HEK293 (cell line): ENCODE data around the gene OSTM1.
A peak's percentile ranks its signal among the peaks of the same experiment; 100 is the strongest.

Experiments
- CTCF ChIA-PET: fragments of 350-600 bp; formaldehyde crosslinking; extraction: SDS; loops from one replicate; lab custom pipeline; 2021; ENCODE audit warnings: antibody characterized with exemption; lab: Yijun Ruan, JAX
- POLR2A ChIA-PET: fragments of 300-600 bp; formaldehyde crosslinking; extraction: SDS; loops from one replicate; lab custom pipeline; 2020; ENCODE audit warnings: antibody characterized with exemption, inconsistent platforms; lab: Yijun Ruan, JAX
- H3K27ac ChIP-seq: fragments of 200-500 bp; sonication (Bioruptor generic); 2 replicates; pipeline ENCODE4 v1.5.1; 2014; ENCODE audit warnings: low read depth, low read length, control low read depth, inconsistent platforms; ENCODE audit errors: extremely low read depth
- H3K36me3 ChIP-seq, 2 experiments: fragments of 200-500 bp in 1 of 2; sonication (Bioruptor generic) in 1 of 2; 1 replicate in 1 of 2; 2 replicates in 1 of 2; pipeline ENCODE4 v1.5.1; 2014 to 2017; ENCODE audit warnings: inconsistent platforms in 2 of 2, low read length in 2 of 2; ENCODE audit not compliant: control insufficient read depth in 2 of 2, insufficient read depth in 1 of 2
- H3K4me1 ChIP-seq: fragments of 200-500 bp; sonication (Bioruptor generic); 2 replicates; pipeline ENCODE4 v1.5.1; 2014; ENCODE audit warnings: mild to moderate bottlenecking, low read length, inconsistent platforms; ENCODE audit not compliant: control insufficient read depth, insufficient read depth
- H3K4me3 ChIP-seq: 2 replicates; pipeline ENCODE4 v1.5.1; 2011; ENCODE audit warnings: low read depth, mild to moderate bottlenecking, control low read depth, low read length, moderate library complexity
- H3K9me3 ChIP-seq: fragments of 200-500 bp; sonication (Bioruptor generic); 2 replicates; pipeline ENCODE4 v1.5.1; 2014; ENCODE audit warnings: low read depth, low read length, inconsistent platforms; ENCODE audit not compliant: control insufficient read depth, insufficient read depth
- CTCF ChIP-seq: fragments of 450-650 bp; formaldehyde crosslinking; IDR thresholded peaks from 2 replicates; pipeline ENCODE4 v1.5.1; 2016; ENCODE audit warnings: missing biosample characterization, missing genetic modification characterization
- GLIS1 ChIP-seq: fragments of 450-650 bp; formaldehyde crosslinking; IDR thresholded peaks from 2 replicates; pipeline ENCODE4 v1.5.1; 2016; ENCODE audit warnings: missing biosample characterization, missing genetic modification characterization
- HOXD13 ChIP-seq: sonication (generic); formaldehyde crosslinking; IDR thresholded peaks from 2 replicates; pipeline ENCODE4 v1.8.0; 2022; ENCODE audit warnings: missing genetic modification reagents, borderline replicate concordance
- IKZF3 ChIP-seq: fragments of 450-650 bp; IDR thresholded peaks from 2 replicates; pipeline ENCODE4 v1.5.0; 2018; ENCODE audit warnings: missing biosample characterization, mild to moderate bottlenecking, missing genetic modification characterization, moderate library complexity
- KLF17 ChIP-seq: fragments of 450-650 bp; formaldehyde crosslinking; IDR thresholded peaks from 2 replicates; pipeline ENCODE4 v1.5.1; 2016; ENCODE audit warnings: missing biosample characterization, missing genetic modification characterization
- PBX3 ChIP-seq: sonication (generic); formaldehyde crosslinking; IDR thresholded peaks from 2 replicates; pipeline ENCODE4 v1.8.1; 2022; ENCODE audit warnings: mild to moderate bottlenecking, moderate library complexity, missing genetic modification reagents
- PRDM4 ChIP-seq: fragments of 450-650 bp; formaldehyde crosslinking; IDR thresholded peaks from 2 replicates; pipeline ENCODE4 v1.5.1; 2017; ENCODE audit warnings: missing biosample characterization, missing genetic modification characterization
- SALL2 ChIP-seq: fragments of 450-650 bp; formaldehyde crosslinking; IDR thresholded peaks from 2 replicates; pipeline ENCODE4 v1.5.0; 2017; ENCODE audit warnings: missing biosample characterization, mild to moderate bottlenecking, missing genetic modification characterization, borderline replicate concordance
- SETDB1 ChIP-seq: IDR thresholded peaks from one replicate; pipeline ENCODE4 v1.6.1; 2017; ENCODE audit warnings: mild to moderate bottlenecking, low read length, moderate library complexity, mixed read lengths; ENCODE audit not compliant: insufficient read length
- ZBTB17 ChIP-seq: fragments of 450-650 bp; formaldehyde crosslinking; IDR thresholded peaks from 2 replicates; pipeline ENCODE4 v1.5.1; 2016; ENCODE audit warnings: missing biosample characterization, missing genetic modification characterization
- ZBTB8A ChIP-seq: fragments of 450-650 bp; formaldehyde crosslinking; IDR thresholded peaks from 2 replicates; pipeline ENCODE4 v1.5.1; 2016; ENCODE audit warnings: missing biosample characterization, missing genetic modification characterization
- ZFP37 ChIP-seq: fragments of 450-650 bp; formaldehyde crosslinking; IDR thresholded peaks from 2 replicates; pipeline ENCODE4 v1.5.1; 2016; ENCODE audit warnings: missing biosample characterization, missing genetic modification characterization
- ZFP41 ChIP-seq: fragments of 450-650 bp; formaldehyde crosslinking; IDR thresholded peaks from 2 replicates; pipeline ENCODE4 v1.5.1; 2016; ENCODE audit warnings: missing biosample characterization, missing genetic modification characterization, borderline replicate concordance
- ZIC2 ChIP-seq: fragments of 450-650 bp; formaldehyde crosslinking; IDR thresholded peaks from 2 replicates; pipeline ENCODE4 v1.5.1; 2016; ENCODE audit warnings: missing biosample characterization, missing genetic modification characterization
- ZNF138 ChIP-seq: fragments of 450-650 bp; formaldehyde crosslinking; IDR thresholded peaks from 2 replicates; pipeline ENCODE4 v1.5.1; 2016; ENCODE audit warnings: missing biosample characterization, missing genetic modification characterization, borderline replicate concordance
- ZNF2 ChIP-seq: fragments of 450-650 bp; formaldehyde crosslinking; IDR thresholded peaks from 2 replicates; pipeline ENCODE4 v1.5.1; 2016; ENCODE audit warnings: missing biosample characterization, missing genetic modification characterization
- ZNF26 ChIP-seq: fragments of 450-650 bp; formaldehyde crosslinking; IDR thresholded peaks from 2 replicates; pipeline ENCODE4 v1.5.1; 2016; ENCODE audit warnings: missing biosample characterization, missing genetic modification characterization
- ZNF335 ChIP-seq: fragments of 450-650 bp; formaldehyde crosslinking; conservative IDR thresholded peaks from 2 replicates; pipeline ENCODE4 v1.5.1; 2016; ENCODE audit warnings: missing biosample characterization, missing genetic modification characterization
- ZNF510 ChIP-seq: fragments of 450-650 bp; formaldehyde crosslinking; IDR thresholded peaks from 2 replicates; pipeline ENCODE4 v1.5.1; 2018; ENCODE audit warnings: mild to moderate bottlenecking, missing genetic modification characterization, missing biosample characterization; ENCODE audit not compliant: insufficient replicate concordance
- ZNF514 ChIP-seq: fragments of 450-650 bp; formaldehyde crosslinking; IDR thresholded peaks from 2 replicates; pipeline ENCODE4 v1.5.1; 2016; ENCODE audit warnings: missing biosample characterization, missing genetic modification characterization
- ZNF654 ChIP-seq: fragments of 450-650 bp; formaldehyde crosslinking; IDR thresholded peaks from 2 replicates; pipeline ENCODE4 v1.5.1; 2016; ENCODE audit warnings: low read depth, missing biosample characterization, missing genetic modification characterization
- ZNF660 ChIP-seq: fragments of 450-650 bp; IDR thresholded peaks from 2 replicates; pipeline ENCODE4 v1.5.1; 2018; ENCODE audit warnings: missing biosample characterization, mild to moderate bottlenecking, missing genetic modification characterization
- ZNF837 ChIP-seq: fragments of 450-650 bp; formaldehyde crosslinking; IDR thresholded peaks from 2 replicates; pipeline ENCODE4 v1.5.1; 2016; ENCODE audit warnings: missing biosample characterization, missing genetic modification characterization

The OSTM1 gene

GRCh38 chr6:108113557-108114519, 39.3 kb upstream of the OSTM1 start:
- Histone ChIP-seq H3K4me3 (no peak overlapping the region), H3K4me1 (no peaks in the 10 kb centered on the region), H3K36me3 (no peaks in the 10 kb centered on the region), H3K27ac (no peak overlapping the region), H3K9me3 (no peaks in the 10 kb centered on the region)
- TF ChIP-seq ZNF654 (tag by site-specific recombination): peak; percentile 87
- TF ChIP-seq ZNF660 (tag by site-specific recombination): peak; percentile 60; the same call in 1 of the 2 replicates
- TF ChIP-seq ZNF335 (tag by site-specific recombination): peak; percentile 69
- no peak for TF ChIP-seq ZNF138 (tag by site-specific recombination)
- 0 out of 2 replicates have a peak, but pooled peaks have one; percentile 34 for TF ChIP-seq ZNF2 (tag by site-specific recombination)
- peak; percentile 40 for TF ChIP-seq ZBTB17
- 0 out of 2 replicates have a peak, but pooled peaks have one; percentile 18 for TF ChIP-seq ZBTB8A
- TF ChIP-seq CTCF: peak; percentile 77
- no peak for TF ChIP-seq HOXD13 (CRISPR knock-in tag)
- TF ChIP-seq PBX3 (CRISPR knock-in tag): 0 out of 2 replicates have a peak, but pooled peaks have one; percentile 26
- TF ChIP-seq GLIS1: peak; percentile 10; the same call in 1 of the 2 replicates
- TF ChIP-seq PRDM4 (tag by site-specific recombination): peak; percentile 86
- no peak for TF ChIP-seq SALL2 (tag by site-specific recombination)
- TF ChIP-seq ZNF514 (tag by site-specific recombination): no peak
- ChIA-PET POLR2A (interaction anchor here (0.5 to 1.0 kb wide), 2 partner anchors 20 to 981 kb away, joined by 3 to 4 read pairs; partner anchors contain the start of gene CEP57L1), CTCF (interaction anchor here (0.6 to 6.7 kb wide), 26 partner anchors 8 to 415 kb away, joined by 3 to 83 read pairs (median 4); no protein-coding TSS in a partner anchor)

- Histone ChIP-seq H3K9me3 (no peaks in the 10 kb centered on the region), H3K4me1 (no peaks in the 10 kb centered on the region), H3K36me3 (no peaks in the 10 kb centered on the region), H3K27ac (no peak overlapping the region), H3K4me3 (no peak overlapping the region)
- ChIA-PET POLR2A (no interaction called here), CTCF (interaction anchor here (0.7 to 1.8 kb wide), 2 partner anchors 9 to 417 kb away, joined by 4 read pairs; no protein-coding TSS in a partner anchor)
- TF ChIP-seq IKZF3 (no peak), ZFP41 (tag by site-specific recombination) (no peak), SETDB1 (no peak), KLF17 (tag by site-specific recombination) (no peak), ZNF837 (tag by site-specific recombination) (no peak), ZFP37 (tag by site-specific recombination) (no peak), ZIC2 (tag by site-specific recombination) (no peak), ZNF510 (no peak), ZNF26 (no peak)
Observed at GRCh38 chr6:108108374-108108773, 33.8 kb upstream of the OSTM1 start.
